T-cell (primary cell): ENCODE measurements around the gene VAV2. TPM values are rescaled to one million over a fixed set of nuclear protein-coding genes. Genes with fewer than 3 reads are reported as not detected.

Experiments
- ATAC-seq, 4 experiments: fragments of 200-7000 bp in 3 of 4; fragments of 150-1000 bp in 1 of 4; cut with Tn5 transposase; replicated peaks in 1 of 4; 1 replicate in 3 of 4; 2 replicates in 1 of 4; pipeline ENCODE4 v1.10.0; 2021; ENCODE audit warnings: moderate library complexity in 3 of 4, mild to moderate bottlenecking in 2 of 4, moderate number of reproducible peaks in 1 of 4
- CTCF ChIA-PET, 2 donors: fragments of 300-600 bp; sonication (Branson Sonifier 250); formaldehyde crosslinking; loops; one replicate each; lab custom pipeline; 2022; ENCODE audit warnings: antibody characterized with exemption in 2 of 2; lab: Charles Lee
- POLR2A ChIA-PET, 2 donors: fragments of 300-600 bp; sonication (Branson Sonifier 250); formaldehyde crosslinking; loops; one replicate each; lab custom pipeline; 2022; ENCODE audit warnings: antibody characterized with exemption in 2 of 2; lab: Charles Lee
- DNase-seq, 35 experiments: peaks; one replicate each; pipeline versions ENCODE4 v3.0.0 to v3.0.0-alpha.2; 2013 to 2023
- H3K27ac ChIP-seq: one replicate; pipeline ENCODE4 v1.5.1; 2013; ENCODE audit warnings: low read length
- H3K27me3 ChIP-seq, 2 experiments: replicated peaks in 1 of 2; 1 replicate in 1 of 2; 2 replicates in 1 of 2; pipeline versions ENCODE4 v1.6.1 to v1.7.0; 2013; ENCODE audit warnings: low read length in 1 of 2, mixed read lengths in 1 of 2; ENCODE audit not compliant: control insufficient read depth in 2 of 2, insufficient read depth in 2 of 2; ENCODE audit errors: extremely low read depth in 1 of 2
- H3K36me3 ChIP-seq, 2 donors: 1 replicate in 1 of 2; 2 replicates in 1 of 2; pipeline versions ENCODE4 v1.6.1 to v1.7.0; 2013; ENCODE audit warnings: low read length in 1 of 2; ENCODE audit not compliant: control insufficient read depth in 2 of 2, insufficient read depth in 1 of 2; ENCODE audit errors: extremely low read depth in 1 of 2
- H3K4me1 ChIP-seq, 2 experiments: 1 replicate in 1 of 2; 2 replicates in 1 of 2; pipeline versions ENCODE4 v1.6.1 to v1.7.0; 2013; ENCODE audit warnings: low read length in 2 of 2, mixed read lengths in 1 of 2; ENCODE audit not compliant: insufficient read depth in 2 of 2, control insufficient read depth in 1 of 2; ENCODE audit errors: extremely low read depth in 1 of 2
- H3K4me3 ChIP-seq, 2 donors: 1 replicate in 1 of 2; 2 replicates in 1 of 2; pipeline versions ENCODE4 v1.5.1 to v1.7.0; 2013; ENCODE audit warnings: mild to moderate bottlenecking in 2 of 2, low read length in 1 of 2, moderate library complexity in 1 of 2; ENCODE audit not compliant: control insufficient read depth in 1 of 2; ENCODE audit errors: extremely low read depth in 1 of 2
- H3K9me3 ChIP-seq: 2 replicates; pipeline ENCODE4 v1.7.0; 2013
- H3K27ac Mint-ChIP-seq, 2 donors: one replicate each; pipeline ENCODE4 v1.8.0; 2020 to 2021; ENCODE audit warnings: mild to moderate bottlenecking in 2 of 2, mixed read lengths in 2 of 2
- H3K27me3 Mint-ChIP-seq, 2 donors: one replicate each; pipeline ENCODE4 v1.8.0; 2021 to 2022; ENCODE audit warnings: mixed read lengths in 2 of 2
- H3K36me3 Mint-ChIP-seq: one replicate; pipeline ENCODE4 v1.8.0; 2021; ENCODE audit warnings: mixed read lengths
- H3K4me1 Mint-ChIP-seq, 3 donors: one replicate each; pipeline ENCODE4 v1.8.0; 2020 to 2022; ENCODE audit warnings: mixed read lengths in 3 of 3, mild to moderate bottlenecking in 1 of 3
- H3K4me3 Mint-ChIP-seq, 3 donors: one replicate each; pipeline ENCODE4 v1.8.0; 2020 to 2022; ENCODE audit warnings: mild to moderate bottlenecking in 3 of 3, mixed read lengths in 3 of 3, moderate library complexity in 3 of 3
- H3K9me3 Mint-ChIP-seq, 3 donors: one replicate each; pipeline ENCODE4 v1.8.0; 2020 to 2022; ENCODE audit warnings: mixed read lengths in 3 of 3
- WGBS: methylation state at CpG from one replicate; pipeline ENCODE4 v1.1.5; 2013; ENCODE audit warnings: missing lambda C conversion rate; ENCODE audit not compliant: insufficient coverage; 5-methylcytosine and 5-hydroxymethylcytosine counted together
- total RNA-seq, 35 experiments: library from RNA in 6 of 35; stranded (reverse) in 6 of 35; fragments of 120-200 nt in 1 of 35; gene quantifications; one replicate each; pipeline versions ENCODE4 v1.2.1 to v1.2.4 and lab custom pipeline; 2013 to 2026

Gene VAV2
- total RNA-seq, 5 donors from 2014 or later (not counting 1 experiment from before 2014, with no cell fraction given), result 1.2 to 7.5 (median 4.9) TPM

GRCh38 chr9:134014946-134015345, 22.8 kb upstream of the VAV2 start:
- Histone ChIP-seq H3K4me3 (no peak overlapping the region), H3K9me3 (no peaks in the 10 kb centered on the region), H3K27ac (no peak overlapping the region), H3K36me3 (no peaks in the 10 kb centered on the region), H3K27me3 (peaks cover 0 to 11% of the 10 kb centered on the region in 2 experiments), H3K4me1 (no peaks in the 10 kb centered on the region)
- Mint-ChIP-seq H3K4me3 (no peak overlapping the region), H3K36me3 (no peaks in the 10 kb centered on the region), H3K27ac (no peak overlapping the region), H3K4me1 (no peaks in the 10 kb centered on the region), H3K27me3 (no peaks in the 10 kb centered on the region), H3K9me3 (peaks cover 0 to 2% (median 0%) of the 10 kb centered on the region in 3 donors)
- ATAC-seq (no peak), DNase-seq (no peak)
- no CpG with 5 or more reads among the region's 2 CpGs for WGBS
- POLR2A ChIA-PET, result interaction anchor here in 1 of 2 donors (0.7 kb wide), 1 partner anchor 407 kb away, joined by 4 read pairs; no protein-coding TSS in a partner anchor
- CTCF ChIA-PET, result no interaction called here

- DNase-seq (no peak), ATAC-seq (no peak)
- H3K4me3 ChIP-seq, result no peak overlapping the region
- H3K36me3 ChIP-seq, result no peaks in the 10 kb centered on the region
- no peaks in the 10 kb centered on the region for H3K36me3 Mint-ChIP-seq
- no peaks in the 10 kb centered on the region for H3K4me1 ChIP-seq
- no peak overlapping the region for H3K27ac ChIP-seq
- ChIA-PET POLR2A (interaction anchor here in 1 of 2 donors (0.6 kb wide), 1 partner anchor 12 kb away, joined by 3 read pairs; no protein-coding TSS in a partner anchor), CTCF (no interaction called here)
- peaks cover 0 to 25% of the 10 kb centered on the region in 2 experiments for H3K27me3 ChIP-seq
- H3K27ac Mint-ChIP-seq, result no peak overlapping the region
- no peak overlapping the region for H3K4me3 Mint-ChIP-seq
- H3K9me3 ChIP-seq, result no peaks in the 10 kb centered on the region
- H3K27me3 Mint-ChIP-seq, result peaks cover 3 to 6% of the 10 kb centered on the region in 2 donors
- H3K9me3 Mint-ChIP-seq, result peaks cover 0 to 2% (median 0%) of the 10 kb centered on the region in 3 donors
- H3K4me1 Mint-ChIP-seq, result no peaks in the 10 kb centered on the region
- 96% methylated on average over 4 of the region's 6 CpGs for WGBS
Observed at GRCh38 chr9:134011401-134011800, 19.3 kb upstream of the VAV2 start.

GRCh38 chr9:134010310-134011173, 18.4 kb upstream of the VAV2 start:
- 62% methylated on average over 16 of the region's 20 CpGs for WGBS
- Mint-ChIP-seq H3K36me3 (no peaks in the 10 kb centered on the region), H3K4me3 (no peak overlapping the region), H3K4me1 (no peaks in the 10 kb centered on the region), H3K27me3 (peaks cover 3 to 6% of the 10 kb centered on the region in 2 donors), H3K27ac (no peak overlapping the region), H3K9me3 (peaks cover 0 to 2% (median 0%) of the 10 kb centered on the region in 3 donors)
- ATAC-seq (no peak), DNase-seq (no peak)
- H3K27ac ChIP-seq, result no peak overlapping the region
- POLR2A ChIA-PET, result no interaction called here
- peaks cover 0 to 26% of the 10 kb centered on the region in 2 experiments for H3K27me3 ChIP-seq
- H3K4me1 ChIP-seq, result no peaks in the 10 kb centered on the region
- no peaks in the 10 kb centered on the region for H3K36me3 ChIP-seq
- H3K9me3 ChIP-seq, result no peaks in the 10 kb centered on the region
- no peak overlapping the region for H3K4me3 ChIP-seq
- CTCF ChIA-PET, result interaction anchor here in 1 of 2 donors (0.6 kb wide), 1 partner anchor 1494 kb away, joined by 5 read pairs; no protein-coding TSS in a partner anchor

- Histone ChIP-seq H3K9me3 (no peaks in the 10 kb centered on the region), H3K36me3 (no peaks in the 10 kb centered on the region), H3K27ac (no peak overlapping the region), H3K4me1 (no peaks in the 10 kb centered on the region), H3K4me3 (no peak overlapping the region), H3K27me3 (peaks cover 0 to 51% of the 10 kb centered on the region in 2 experiments)
- Mint-ChIP-seq H3K4me3 (no peak overlapping the region), H3K4me1 (no peaks in the 10 kb centered on the region), H3K9me3 (peaks cover 0 to 4% (median 0%) of the 10 kb centered on the region in 3 donors), H3K27me3 (peaks cover 3 to 11% of the 10 kb centered on the region in 2 donors), H3K27ac (no peak overlapping the region), H3K36me3 (no peaks in the 10 kb centered on the region)
- POLR2A ChIA-PET, result no interaction called here
- 85% methylated on average over 6 of the region's 9 CpGs for WGBS
- CTCF ChIA-PET, result no interaction called here
- DNase-seq (no peak), ATAC-seq (no peak)
Observed at GRCh38 chr9:134007571-134007970, 15.4 kb upstream of the VAV2 start.

GRCh38 chr9:134007150-134007549, 15.0 kb upstream of the VAV2 start:
- no peaks in the 10 kb centered on the region for H3K36me3 Mint-ChIP-seq
- Histone ChIP-seq H3K27ac (no peak overlapping the region), H3K4me3 (no peak overlapping the region), H3K27me3 (peaks cover 0 to 51% of the 10 kb centered on the region in 2 experiments), H3K4me1 (no peaks in the 10 kb centered on the region), H3K36me3 (no peaks in the 10 kb centered on the region), H3K9me3 (no peaks in the 10 kb centered on the region)
- CTCF ChIA-PET, result no interaction called here
- H3K27me3 Mint-ChIP-seq, result peaks cover 3 to 11% of the 10 kb centered on the region in 2 donors
- POLR2A ChIA-PET, result no interaction called here
- peaks cover 0 to 4% (median 0%) of the 10 kb centered on the region in 3 donors for H3K9me3 Mint-ChIP-seq
- H3K4me1 Mint-ChIP-seq, result no peaks in the 10 kb centered on the region
- no peak overlapping the region for H3K4me3 Mint-ChIP-seq
- WGBS, result 49% methylated on average over 5 of the region's 6 CpGs
- no peak for ATAC-seq
- H3K27ac Mint-ChIP-seq, result no peak overlapping the region
- no peak for DNase-seq

- no peak overlapping the region for H3K4me3 ChIP-seq
- whole genome bisulfite sequencing, result 91% methylated on average over 8 of the region's 8 CpGs
- ChIA-PET POLR2A (no interaction called here), CTCF (interaction anchor here in 1 of 2 donors (0.6 kb wide), 1 partner anchor 39 kb away, joined by 3 read pairs; no protein-coding TSS in a partner anchor)
- no peak for ATAC-seq
- no peaks in the 10 kb centered on the region for H3K4me1 ChIP-seq
- H3K9me3 ChIP-seq, result no peaks in the 10 kb centered on the region
- Mint-ChIP-seq H3K27me3 (peaks cover 3 to 11% of the 10 kb centered on the region in 2 donors), H3K4me3 (no peak overlapping the region), H3K27ac (no peak overlapping the region), H3K9me3 (peaks cover 0 to 4% (median 0%) of the 10 kb centered on the region in 3 donors), H3K36me3 (no peaks in the 10 kb centered on the region), H3K4me1 (no peaks in the 10 kb centered on the region)
- H3K27ac ChIP-seq, result no peak overlapping the region
- peaks cover 0 to 51% of the 10 kb centered on the region in 2 experiments for H3K27me3 ChIP-seq
- DNase-seq, result no peak
- no peaks in the 10 kb centered on the region for H3K36me3 ChIP-seq
Observed at GRCh38 chr9:134005381-134005780, 13.3 kb upstream of the VAV2 start.
